Epidermal melanocyte (primary cell): ENCODE results near the gene RBM33.

Experiments
- DNase-seq: peaks from one replicate; pipeline ENCODE4 v3.0.0; 2011; ENCODE audit warnings: low spot score; ENCODE audit not compliant: insufficient read length

The RBM33 gene

GRCh38 chr7:155763691-155764437 is 119.4 kb downstream of the RBM33 start:
- no peak for DNase-seq

GRCh38 chr7:155764438-155764793 is 120.0 kb downstream of the RBM33 start:
- DNase-seq, result no peak

GRCh38 chr7:155765458-155765857 is 121.0 kb downstream of the RBM33 start:
- DNase-seq, result no peak

- no peak for DNase-seq
Measured at GRCh38 chr7:155766386-155766785, 121.9 kb downstream of the RBM33 start.

- DNase-seq, result no peak
Measured at GRCh38 chr7:155766966-155767916, 122.8 kb downstream of the RBM33 start.

- DNase-seq, result peak; percentile 62
Measured at GRCh38 chr7:155769701-155770100, 125.2 kb downstream of the RBM33 start.

GRCh38 chr7:155770241-155770640 is 125.8 kb downstream of the RBM33 start:
- no peak for DNase-seq

GRCh38 chr7:155773531-155773930 is 129.1 kb downstream of the RBM33 start:
- DNase-seq, result no peak

- DNase-seq, result no peak
Measured at GRCh38 chr7:155774947-155775346, 130.5 kb downstream of the RBM33 start.

GRCh38 chr7:155775691-155776090 is 131.2 kb downstream of the RBM33 start:
- no peak for DNase-seq

GRCh38 chr7:155776606-155777005 is 132.1 kb downstream of the RBM33 start:
- no peak for DNase-seq

- DNase-seq, result no peak
Measured at GRCh38 chr7:155778349-155778748, 133.9 kb downstream of the RBM33 start.

- no peak for DNase-seq
Measured at GRCh38 chr7:155780884-155781283, 136.4 kb downstream of the RBM33 start.

- DNase-seq, result no peak
Measured at GRCh38 chr7:155781433-155781832, 137.0 kb downstream of the RBM33 start.

- no peak for DNase-seq
Measured at GRCh38 chr7:155782466-155782865, 138.0 kb downstream of the RBM33 start.

- no peak for DNase-seq
Measured at GRCh38 chr7:155785536-155785935, 141.1 kb downstream of the RBM33 start.

GRCh38 chr7:155786491-155786890 is 142.0 kb downstream of the RBM33 start:
- no peak for DNase-seq

- peak; percentile 49 for DNase-seq
Measured at GRCh38 chr7:155787171-155787851, 142.8 kb downstream of the RBM33 start.

- DNase-seq, result no peak
Measured at GRCh38 chr7:155788616-155789000, 144.1 kb downstream of the RBM33 start.

- DNase-seq, result no peak
Measured at GRCh38 chr7:155789001-155789725, 144.7 kb downstream of the RBM33 start.

GRCh38 chr7:155790666-155791065 is 146.2 kb downstream of the RBM33 start:
- DNase-seq, result no peak
